B cell (primary cell): ENCODE data around the gene PPP1R14B. TPM values are rescaled to one million over a fixed set of nuclear protein-coding genes. Genes with fewer than 3 reads are reported as not detected.

Experiments
- ATAC-seq: fragments of 200-7000 bp; cut with Tn5 transposase; one replicate; pipeline ENCODE4 v1.10.0; 2021; ENCODE audit warnings: low read depth, mild to moderate bottlenecking, moderate number of reproducible peaks, moderate library complexity
- CTCF ChIA-PET: fragments of 350-600 bp; sonication (Branson Sonifier 250); formaldehyde crosslinking; loops from one replicate; lab custom pipeline; 2021; ENCODE audit warnings: antibody characterized with exemption, inconsistent platforms; lab: Charles Lee
- POLR2A ChIA-PET: fragments of 350-600 bp; sonication (Branson Sonifier 250); formaldehyde crosslinking; loops from one replicate; lab custom pipeline; 2021; ENCODE audit warnings: antibody characterized with exemption; lab: Charles Lee
- DNase-seq: peaks from one replicate; pipeline ENCODE4 v3.0.0; 2013
- H2AFZ ChIP-seq: 2 replicates; pipeline ENCODE4 v1.6.1; 2012; ENCODE audit warnings: mild to moderate bottlenecking, low read depth, low read length; ENCODE audit not compliant: insufficient read depth, poor library complexity, severe bottlenecking
- H3K27ac ChIP-seq, 2 donors: 1 replicate in 1 of 2; 2 replicates in 1 of 2; pipeline ENCODE4 v1.5.1; 2012 to 2013; ENCODE audit warnings: low read length in 2 of 2, mild to moderate bottlenecking in 2 of 2, moderate library complexity in 1 of 2
- H3K27me3 ChIP-seq, 4 experiments: fragments of 200-600 bp in 1 of 4; sonication (generic) in 1 of 4; replicated peaks in 1 of 4; 1 replicate in 2 of 4; 2 replicates in 2 of 4; pipeline versions ENCODE4 v1.6.1 to v1.7.0; 2013 to 2016; ENCODE audit warnings: low read length in 3 of 4, mild to moderate bottlenecking in 2 of 4, mixed read lengths in 1 of 4, moderate library complexity in 1 of 4; ENCODE audit not compliant: insufficient read depth in 4 of 4, control insufficient read depth in 3 of 4; ENCODE audit errors: control extremely low read depth in 1 of 4
- H3K36me3 ChIP-seq, 2 experiments: replicated peaks in 1 of 2; 1 replicate in 1 of 2; 2 replicates in 1 of 2; pipeline versions ENCODE4 v1.6.1 to v1.7.1; 2013; ENCODE audit warnings: low read length in 1 of 2; ENCODE audit not compliant: insufficient read depth in 2 of 2, control insufficient read depth in 1 of 2; ENCODE audit errors: control extremely low read depth in 1 of 2, extremely low read depth in 1 of 2
- H3K4me1 ChIP-seq, 2 donors: fragments of 200-600 bp in 1 of 2; sonication (generic) in 1 of 2; 1 replicate in 1 of 2; 2 replicates in 1 of 2; pipeline versions ENCODE4 v1.5.1 to v1.6.1; 2013 to 2017; ENCODE audit warnings: low read length in 2 of 2; ENCODE audit not compliant: control insufficient read depth in 2 of 2, insufficient read depth in 2 of 2
- H3K4me2 ChIP-seq: replicated peaks from 2 replicates; pipeline ENCODE3; 2012; ENCODE audit warnings: mild to moderate bottlenecking, low read depth, low read length; ENCODE audit not compliant: poor library complexity, severe bottlenecking
- H3K4me3 ChIP-seq, 5 experiments: fragments of 200-600 bp in 1 of 5; sonication (generic) in 1 of 5; 1 replicate in 3 of 5; 2 replicates in 2 of 5; pipeline versions ENCODE4 v1.5.1 to v1.7.0; 2011 to 2016; ENCODE audit warnings: low read length in 4 of 5, mild to moderate bottlenecking in 4 of 5, low read depth in 2 of 5, control low read depth in 1 of 5, moderate library complexity in 1 of 5; ENCODE audit not compliant: insufficient read depth in 1 of 5; ENCODE audit errors: control extremely low read depth in 1 of 5, extremely low read depth in 1 of 5
- H3K79me2 ChIP-seq: fragments of 200-600 bp; sonication (generic); one replicate; pipeline ENCODE4 v1.6.0; 2016; ENCODE audit warnings: low read length; ENCODE audit not compliant: control insufficient read depth, insufficient read depth
- H3K9ac ChIP-seq: fragments of 200-600 bp; sonication (generic); 2 replicates; pipeline ENCODE4 v1.6.1; 2017; ENCODE audit warnings: mild to moderate bottlenecking, low read length, moderate library complexity
- H3K9me3 ChIP-seq, 3 donors: one replicate each; pipeline versions ENCODE4 v1.6.1 to v1.7.1; 2013; ENCODE audit warnings: low read length in 2 of 3; ENCODE audit not compliant: control insufficient read depth in 2 of 3, insufficient read depth in 1 of 3; ENCODE audit errors: control extremely low read depth in 1 of 3
- H4K20me1 ChIP-seq: 2 replicates; pipeline ENCODE4 v1.6.0; 2012; ENCODE audit warnings: mild to moderate bottlenecking, low read length; ENCODE audit not compliant: insufficient read depth, control insufficient read depth, poor library complexity, severe bottlenecking
- H3K27ac Mint-ChIP-seq: one replicate; pipeline ENCODE4 v1.8.0; 2021; ENCODE audit warnings: mixed read lengths
- H3K27me3 Mint-ChIP-seq: one replicate; pipeline ENCODE4 v1.8.0; 2021; ENCODE audit warnings: mixed read lengths
- H3K4me1 Mint-ChIP-seq: one replicate; pipeline ENCODE4 v1.8.0; 2021; ENCODE audit warnings: mixed read lengths
- H3K4me3 Mint-ChIP-seq: one replicate; pipeline ENCODE4 v1.8.0; 2021; ENCODE audit warnings: mixed read lengths
- H3K9me3 Mint-ChIP-seq: one replicate; pipeline ENCODE4 v1.8.0; 2022; ENCODE audit warnings: mixed read lengths; ENCODE audit not compliant: insufficient read depth
- EZH2 ChIP-seq: IDR thresholded peaks from 2 replicates; pipeline ENCODE4 v1.6.1; 2012; ENCODE audit warnings: borderline replicate concordance, low read depth, mild to moderate bottlenecking, moderate library complexity, low read length; ENCODE audit not compliant: insufficient read depth, poor library complexity, severe bottlenecking
- WGBS: methylation state at CpG from one replicate; pipeline ENCODE4 v1.1.5; 2013; ENCODE audit warnings: missing lambda C conversion rate; ENCODE audit not compliant: insufficient coverage; 5-methylcytosine and 5-hydroxymethylcytosine counted together
- intact Hi-C: fragments of 100-400 bp; cut with micrococcal nuclease; formaldehyde crosslinking; loops from one replicate; pipeline ENCODE4 v1.10.0; 2022
- polyA plus RNA-seq: library from polyadenylated mRNA; depleted of rRNA; stranded (reverse); fragments of >200 nt; gene quantifications from 2 replicates; pipeline ENCODE4 v1.2.3, GENCODE V29; 2012
- total RNA-seq, 2 donors: library from RNA; stranded (reverse); fragments of 120-200 nt in 1 of 2; gene quantifications; 1 replicate in 1 of 2; 2 replicates in 1 of 2; pipeline versions ENCODE4 v1.2.3 to v1.2.4, GENCODE V29; 2013 to 2022
- TF ChIP-seq, protein P1 (sequence below): fragments of 200-600 bp; IDR thresholded peaks from one replicate; pipeline ENCODE4 v1.8.0; 2022; ENCODE audit warnings: antibody characterized with exemption, mild to moderate bottlenecking

The PPP1R14B gene
- total and polyA plus RNA-seq, 2 donors (not counting 1 experiment from before 2014, with no cell fraction given): 41.2 to 51.0 TPM

DNA sequence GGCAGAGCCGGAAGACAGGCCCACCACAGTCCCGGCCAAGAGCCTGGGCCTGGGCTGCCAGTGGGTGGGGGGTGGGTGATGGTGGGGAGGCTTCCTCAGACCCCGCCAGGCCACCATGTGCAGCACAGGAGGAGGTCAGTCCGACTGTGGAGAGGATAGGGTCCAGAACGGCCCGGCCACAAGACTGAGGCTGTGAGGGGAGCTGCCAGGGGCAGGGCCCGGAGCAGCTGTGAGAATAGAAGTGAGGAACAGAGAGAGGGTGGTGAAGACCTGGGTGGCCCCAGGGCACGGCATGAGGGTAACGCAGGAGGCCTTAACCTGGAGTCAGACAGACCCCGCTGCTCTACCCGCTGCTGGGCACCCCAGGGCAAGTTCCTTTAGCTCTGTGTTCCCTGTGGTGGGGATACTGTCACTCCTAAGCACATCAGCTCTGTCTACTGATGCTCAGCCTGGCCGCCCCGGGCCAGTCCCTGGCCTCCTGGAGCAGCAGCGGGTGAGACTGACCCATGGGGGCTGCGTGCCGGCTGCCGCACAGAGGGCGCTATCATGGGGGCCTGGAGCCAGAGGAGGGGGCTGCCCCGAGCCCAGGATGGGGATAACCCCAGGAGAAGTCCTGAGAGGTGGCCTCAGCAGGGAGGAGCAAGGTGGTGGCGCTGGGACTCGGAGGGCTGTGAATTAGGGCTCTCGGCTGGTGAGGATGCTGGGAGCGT, 38.5 kb downstream of the PPP1R14B start:
- ATAC-seq (no peak), DNase-seq (no peak)
- Histone ChIP-seq H3K4me1 (peaks cover 30 to 58% of the 10 kb centered on the region in 2 donors), H3K9me3 (no peaks in the 10 kb centered on the region), H3K4me2 (peak overlapping the region; percentile 99), H3K27ac (peak overlapping the region; percentile 73 to 90), H3K27me3 (no peaks in the 10 kb centered on the region), H3K4me3 (peak overlapping the region in 4 of 5 experiments; percentile 72 to 95 (median 85)), H4K20me1 (peaks cover 37% of the 10 kb centered on the region), H3K36me3 (peaks cover 0 to 41% of the 10 kb centered on the region in 2 experiments), H2AFZ (peak overlapping the region; percentile 74), H3K9ac (peak overlapping the region; percentile 93), H3K79me2 (peaks cover 37% of the 10 kb centered on the region)
- TF ChIP-seq EZH2: no peak
- TF ChIP-seq, protein P1, sequence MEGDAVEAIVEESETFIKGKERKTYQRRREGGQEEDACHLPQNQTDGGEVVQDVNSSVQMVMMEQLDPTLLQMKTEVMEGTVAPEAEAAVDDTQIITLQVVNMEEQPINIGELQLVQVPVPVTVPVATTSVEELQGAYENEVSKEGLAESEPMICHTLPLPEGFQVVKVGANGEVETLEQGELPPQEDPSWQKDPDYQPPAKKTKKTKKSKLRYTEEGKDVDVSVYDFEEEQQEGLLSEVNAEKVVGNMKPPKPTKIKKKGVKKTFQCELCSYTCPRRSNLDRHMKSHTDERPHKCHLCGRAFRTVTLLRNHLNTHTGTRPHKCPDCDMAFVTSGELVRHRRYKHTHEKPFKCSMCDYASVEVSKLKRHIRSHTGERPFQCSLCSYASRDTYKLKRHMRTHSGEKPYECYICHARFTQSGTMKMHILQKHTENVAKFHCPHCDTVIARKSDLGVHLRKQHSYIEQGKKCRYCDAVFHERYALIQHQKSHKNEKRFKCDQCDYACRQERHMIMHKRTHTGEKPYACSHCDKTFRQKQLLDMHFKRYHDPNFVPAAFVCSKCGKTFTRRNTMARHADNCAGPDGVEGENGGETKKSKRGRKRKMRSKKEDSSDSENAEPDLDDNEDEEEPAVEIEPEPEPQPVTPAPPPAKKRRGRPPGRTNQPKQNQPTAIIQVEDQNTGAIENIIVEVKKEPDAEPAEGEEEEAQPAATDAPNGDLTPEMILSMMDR: no peak
- intact Hi-C loops: loop anchor here (10.0 kb wide), 1 partner anchor 447 kb away; no protein-coding TSS in a partner anchor
- WGBS: 67% methylated on average over 21 of the region's 23 CpGs
- Mint-ChIP-seq H3K4me1 (peaks cover 57% of the 10 kb centered on the region), H3K27ac (peak overlapping the region; percentile 96), H3K4me3 (peak overlapping the region; percentile 90), H3K9me3 (no peaks in the 10 kb centered on the region), H3K27me3 (no peaks in the 10 kb centered on the region)
- ChIA-PET POLR2A (interaction anchor here (0.5 to 4.8 kb wide), 16 partner anchors 8 to 1543 kb away, joined by 3 to 78 read pairs (median 6); partner anchors contain the start of genes BAD, C11orf98, DNAJC4 and FKBP2), CTCF (interaction anchor here (0.6 to 10.3 kb wide), 12 partner anchors 8 to 1322 kb away, joined by 3 to 243 read pairs (median 17); partner anchors contain the start of genes CATSPERZ, ESRRA, NUDT22 and PLCB3)
